GM23338 (cell line): ENCODE results near the gene ZNF532. TPM values are rescaled to one million over a fixed set of nuclear protein-coding genes. Genes with fewer than 3 reads are reported as not detected.

ENCODE experiments used
- ATAC-seq: fragments of 200-7000 bp; cut with Tn5 transposase; 3 replicates; pipeline ENCODE4 v1.9.1; 2020
- DNase-seq: peaks from one replicate; pipeline ENCODE4 v3.0.0-alpha.2; 2015; ENCODE audit warnings: low spot score
- H2AFZ ChIP-seq: fragments of 200-600 bp; sonication (generic); 2 replicates; pipeline ENCODE4 v1.8.0; 2016; ENCODE audit warnings: antibody characterized with exemption, mild to moderate bottlenecking, moderate library complexity
- H3F3A ChIP-seq: fragments of 200-600 bp; sonication (generic); replicated peaks from 2 replicates; pipeline ENCODE4 v1.8.0; 2017; ENCODE audit warnings: antibody characterized with exemption, mixed run types, low read depth
- H3K27ac ChIP-seq: fragments of 200-600 bp; sonication (generic); 2 replicates; pipeline ENCODE4 v1.6.1; 2016; ENCODE audit warnings: low read depth
- H3K27me3 ChIP-seq: fragments of 200-600 bp; sonication (generic); 2 replicates; pipeline ENCODE4 v1.8.0; 2016; ENCODE audit warnings: mild to moderate bottlenecking, mixed run types, moderate library complexity; ENCODE audit not compliant: insufficient read depth
- H3K36me3 ChIP-seq: fragments of 200-600 bp; sonication (generic); 2 replicates; pipeline ENCODE4 v1.8.0; 2016; ENCODE audit warnings: mild to moderate bottlenecking; ENCODE audit not compliant: insufficient read depth
- H3K4me1 ChIP-seq: fragments of 200-600 bp; sonication (generic); 2 replicates; pipeline ENCODE4 v1.8.0; 2016; ENCODE audit warnings: mild to moderate bottlenecking, moderate library complexity; ENCODE audit not compliant: insufficient read depth
- H3K4me2 ChIP-seq: fragments of 200-600 bp; sonication (generic); 2 replicates; pipeline ENCODE4 v1.7.1; 2017; ENCODE audit warnings: mixed run types
- H3K4me3 ChIP-seq: fragments of 200-600 bp; sonication (generic); 2 replicates; pipeline ENCODE4 v1.6.1; 2016; ENCODE audit warnings: mixed run types
- H3K79me2 ChIP-seq: fragments of 200-600 bp; sonication (generic); replicated peaks from 2 replicates; pipeline ENCODE4 v1.8.0; 2017; ENCODE audit warnings: mild to moderate bottlenecking; ENCODE audit not compliant: insufficient read depth
- H3K9me2 ChIP-seq: fragments of 200-600 bp; sonication (generic); 2 replicates; pipeline ENCODE4 v1.8.0; 2017; ENCODE audit not compliant: insufficient read depth
- H4K20me1 ChIP-seq: fragments of 200-600 bp; sonication (generic); replicated peaks from 2 replicates; pipeline ENCODE4 v1.8.0; 2017; ENCODE audit warnings: mild to moderate bottlenecking; ENCODE audit not compliant: insufficient read depth
- H3K27ac Mint-ChIP-seq: 2 replicates; pipeline ENCODE4 v1.8.0; 2020; ENCODE audit warnings: inconsistent platforms, mild to moderate bottlenecking, moderate library complexity, mixed read lengths
- H3K27me3 Mint-ChIP-seq: 3 replicates; pipeline ENCODE4 v1.8.0; 2022; ENCODE audit warnings: low read depth, mild to moderate bottlenecking, moderate library complexity, mixed read lengths, inconsistent platforms; ENCODE audit not compliant: insufficient read depth, poor library complexity
- H3K36me3 Mint-ChIP-seq: 3 replicates; pipeline ENCODE4 v1.8.0; 2021; ENCODE audit warnings: low read depth, mild to moderate bottlenecking, inconsistent platforms, moderate library complexity, mixed read lengths
- H3K4me1 Mint-ChIP-seq: 3 replicates; pipeline ENCODE4 v1.8.0; 2020; ENCODE audit warnings: mild to moderate bottlenecking, inconsistent platforms, mixed read lengths
- H3K4me3 Mint-ChIP-seq: 3 replicates; pipeline ENCODE4 v1.8.0; 2021; ENCODE audit warnings: moderate library complexity, mild to moderate bottlenecking, inconsistent platforms, mixed read lengths
- H3K9me3 Mint-ChIP-seq: 3 replicates; pipeline ENCODE4 v1.8.0; 2020; ENCODE audit warnings: moderate library complexity, mild to moderate bottlenecking, inconsistent platforms, mixed read lengths
- CREB1 ChIP-seq: fragments of 250-450 bp; sonication (Bioruptor Pico); IDR thresholded peaks from 2 replicates; pipeline ENCODE4 v1.5.0; 2020; ENCODE audit warnings: low read depth, mild to moderate bottlenecking, moderate library complexity
- CTCF ChIP-seq, 2 experiments: fragments of 200-600 bp in 1 of 2; sonication (generic) in 1 of 2; conservative IDR thresholded peaks; 2 replicates each; pipeline versions ENCODE4 v1.5.1 to v1.6.1; 2016 to 2017; ENCODE audit warnings: antibody characterized with exemption in 2 of 2, low read depth in 2 of 2, mild to moderate bottlenecking in 2 of 2, moderate library complexity in 1 of 2
- EZH2phosphoT487 ChIP-seq: fragments of 200-600 bp; sonication (generic); IDR thresholded peaks from one replicate; pipeline ENCODE4 v1.8.1; 2018; ENCODE audit warnings: antibody characterized with exemption; ENCODE audit not compliant: unreplicated experiment
- JUNB ChIP-seq: IDR thresholded peaks from one replicate; pipeline ENCODE4 v1.6.1; 2016; ENCODE audit warnings: antibody characterized with exemption; ENCODE audit not compliant: unreplicated experiment
- NANOG ChIP-seq: IDR thresholded peaks from 2 replicates; pipeline ENCODE4 v1.6.1; 2016; ENCODE audit warnings: antibody characterized with exemption, borderline replicate concordance
- REST ChIP-seq: IDR thresholded peaks from one replicate; pipeline ENCODE4 v1.6.1; 2018; ENCODE audit warnings: antibody characterized with exemption; ENCODE audit not compliant: unreplicated experiment
- STAT1 ChIP-seq: IDR thresholded peaks from one replicate; pipeline ENCODE4 v1.6.1; 2016; ENCODE audit warnings: antibody characterized with exemption; ENCODE audit not compliant: unreplicated experiment
- ZNF114 ChIP-seq: fragments of 250-450 bp; sonication (Bioruptor Pico); IDR thresholded peaks from 2 replicates; pipeline ENCODE4 v1.5.0; 2020; ENCODE audit warnings: mild to moderate bottlenecking, moderate library complexity
- ZNF331 ChIP-seq: fragments of 250-450 bp; sonication (Bioruptor Pico); IDR thresholded peaks from 2 replicates; pipeline ENCODE4 v1.5.0; 2020; ENCODE audit warnings: low read depth, mild to moderate bottlenecking, moderate library complexity
- polyA plus RNA-seq: library from polyadenylated mRNA; unstranded; fragments of >200 nt; fragmentation: Nextera tagmentation; extraction: Ambion mirVana; gene quantifications from 2 replicates; pipeline ENCODE4 v1.2.1, GENCODE V29; 2016
- total RNA-seq: library from RNA; depleted of rRNA; stranded (reverse); fragments of >200 nt; shearing (Covaris generic); gene quantifications from 2 replicates; pipeline ENCODE4 v1.2.3, GENCODE V29; 2014
- TF ChIP-seq, protein P1 (sequence below): fragments of 250-450 bp; sonication (Bioruptor Pico); IDR thresholded peaks from 2 replicates; pipeline ENCODE4 v1.5.0; 2020; ENCODE audit warnings: mild to moderate bottlenecking, moderate library complexity

The ZNF532 gene
- total and polyA plus RNA-seq, 2 experiments from 2014 or later: 51.5 to 225 TPM

DNA sequence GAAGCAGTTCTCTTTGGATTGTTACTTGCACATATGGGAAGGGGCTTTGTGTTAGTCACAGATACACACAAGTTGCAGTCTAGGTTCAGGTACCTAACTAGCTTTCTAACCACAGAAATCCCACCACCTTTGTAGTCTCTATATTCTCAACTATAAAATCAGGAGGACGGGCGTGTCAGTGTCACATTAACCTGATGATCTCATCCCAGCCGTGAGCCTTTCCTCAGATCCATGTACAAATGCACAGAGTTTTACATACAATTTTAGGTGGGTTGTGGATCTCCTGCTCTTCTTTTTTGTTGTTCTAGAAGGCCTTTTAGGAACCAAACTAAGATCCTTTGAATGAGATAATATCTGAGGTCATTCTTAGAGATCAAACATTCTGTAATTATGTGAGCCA, 94.0 kb downstream of the ZNF532 start (continued):
- TF ChIP-seq REST: no peak

- H3K27ac Mint-ChIP-seq: peak overlapping the region; percentile 43; the same call in 1 of the 2 replicates
- ATAC-seq (no peak), DNase-seq (no peak)
- peak overlapping the region; percentile 65; the same call in 1 of the 2 replicates for H3K27ac ChIP-seq
- H3K4me1 ChIP-seq: no peaks in the 10 kb centered on the region; the same call in 1 of the 2 replicates
- H3K4me3 Mint-ChIP-seq: no peak overlapping the region
- H2AFZ ChIP-seq: no peak overlapping the region
- H4K20me1 ChIP-seq: peaks cover 21% of the 10 kb centered on the region
- H3K79me2 ChIP-seq: peaks cover 91% of the 10 kb centered on the region
- H3K27me3 ChIP-seq: no peaks in the 10 kb centered on the region
- H3K36me3 ChIP-seq: peaks cover 58% of the 10 kb centered on the region
- H3K9me2 ChIP-seq: no peaks in the 10 kb centered on the region
- peaks cover 26% of the 10 kb centered on the region for H3K27me3 Mint-ChIP-seq
- no peak overlapping the region for H3K4me2 ChIP-seq
- H3K4me3 ChIP-seq: no peak overlapping the region
- H3K4me1 Mint-ChIP-seq: peaks cover 4% of the 10 kb centered on the region; the same call in 2 of the 3 replicates
- no peaks in the 10 kb centered on the region for H3K9me3 Mint-ChIP-seq
- peaks cover 29% of the 10 kb centered on the region; the same call in 1 of the 2 replicates for H3F3A ChIP-seq
- peaks cover 85% of the 10 kb centered on the region for H3K36me3 Mint-ChIP-seq
- TF ChIP-seq CTCF (conservative IDR thresholded peaks at IDR 0.05; ENCODE audit: low read depth in 2 of 2) (no peak), ZNF331 (CRISPR knock-in tag) (no peak), CREB1 (CRISPR knock-in tag) (no peak), NANOG (no peak), JUNB (no peak), ZNF114 (CRISPR knock-in tag) (no peak), STAT1 (no peak), EZH2phosphoT487 (no peak), REST (no peak)
- TF ChIP-seq, protein P1, sequence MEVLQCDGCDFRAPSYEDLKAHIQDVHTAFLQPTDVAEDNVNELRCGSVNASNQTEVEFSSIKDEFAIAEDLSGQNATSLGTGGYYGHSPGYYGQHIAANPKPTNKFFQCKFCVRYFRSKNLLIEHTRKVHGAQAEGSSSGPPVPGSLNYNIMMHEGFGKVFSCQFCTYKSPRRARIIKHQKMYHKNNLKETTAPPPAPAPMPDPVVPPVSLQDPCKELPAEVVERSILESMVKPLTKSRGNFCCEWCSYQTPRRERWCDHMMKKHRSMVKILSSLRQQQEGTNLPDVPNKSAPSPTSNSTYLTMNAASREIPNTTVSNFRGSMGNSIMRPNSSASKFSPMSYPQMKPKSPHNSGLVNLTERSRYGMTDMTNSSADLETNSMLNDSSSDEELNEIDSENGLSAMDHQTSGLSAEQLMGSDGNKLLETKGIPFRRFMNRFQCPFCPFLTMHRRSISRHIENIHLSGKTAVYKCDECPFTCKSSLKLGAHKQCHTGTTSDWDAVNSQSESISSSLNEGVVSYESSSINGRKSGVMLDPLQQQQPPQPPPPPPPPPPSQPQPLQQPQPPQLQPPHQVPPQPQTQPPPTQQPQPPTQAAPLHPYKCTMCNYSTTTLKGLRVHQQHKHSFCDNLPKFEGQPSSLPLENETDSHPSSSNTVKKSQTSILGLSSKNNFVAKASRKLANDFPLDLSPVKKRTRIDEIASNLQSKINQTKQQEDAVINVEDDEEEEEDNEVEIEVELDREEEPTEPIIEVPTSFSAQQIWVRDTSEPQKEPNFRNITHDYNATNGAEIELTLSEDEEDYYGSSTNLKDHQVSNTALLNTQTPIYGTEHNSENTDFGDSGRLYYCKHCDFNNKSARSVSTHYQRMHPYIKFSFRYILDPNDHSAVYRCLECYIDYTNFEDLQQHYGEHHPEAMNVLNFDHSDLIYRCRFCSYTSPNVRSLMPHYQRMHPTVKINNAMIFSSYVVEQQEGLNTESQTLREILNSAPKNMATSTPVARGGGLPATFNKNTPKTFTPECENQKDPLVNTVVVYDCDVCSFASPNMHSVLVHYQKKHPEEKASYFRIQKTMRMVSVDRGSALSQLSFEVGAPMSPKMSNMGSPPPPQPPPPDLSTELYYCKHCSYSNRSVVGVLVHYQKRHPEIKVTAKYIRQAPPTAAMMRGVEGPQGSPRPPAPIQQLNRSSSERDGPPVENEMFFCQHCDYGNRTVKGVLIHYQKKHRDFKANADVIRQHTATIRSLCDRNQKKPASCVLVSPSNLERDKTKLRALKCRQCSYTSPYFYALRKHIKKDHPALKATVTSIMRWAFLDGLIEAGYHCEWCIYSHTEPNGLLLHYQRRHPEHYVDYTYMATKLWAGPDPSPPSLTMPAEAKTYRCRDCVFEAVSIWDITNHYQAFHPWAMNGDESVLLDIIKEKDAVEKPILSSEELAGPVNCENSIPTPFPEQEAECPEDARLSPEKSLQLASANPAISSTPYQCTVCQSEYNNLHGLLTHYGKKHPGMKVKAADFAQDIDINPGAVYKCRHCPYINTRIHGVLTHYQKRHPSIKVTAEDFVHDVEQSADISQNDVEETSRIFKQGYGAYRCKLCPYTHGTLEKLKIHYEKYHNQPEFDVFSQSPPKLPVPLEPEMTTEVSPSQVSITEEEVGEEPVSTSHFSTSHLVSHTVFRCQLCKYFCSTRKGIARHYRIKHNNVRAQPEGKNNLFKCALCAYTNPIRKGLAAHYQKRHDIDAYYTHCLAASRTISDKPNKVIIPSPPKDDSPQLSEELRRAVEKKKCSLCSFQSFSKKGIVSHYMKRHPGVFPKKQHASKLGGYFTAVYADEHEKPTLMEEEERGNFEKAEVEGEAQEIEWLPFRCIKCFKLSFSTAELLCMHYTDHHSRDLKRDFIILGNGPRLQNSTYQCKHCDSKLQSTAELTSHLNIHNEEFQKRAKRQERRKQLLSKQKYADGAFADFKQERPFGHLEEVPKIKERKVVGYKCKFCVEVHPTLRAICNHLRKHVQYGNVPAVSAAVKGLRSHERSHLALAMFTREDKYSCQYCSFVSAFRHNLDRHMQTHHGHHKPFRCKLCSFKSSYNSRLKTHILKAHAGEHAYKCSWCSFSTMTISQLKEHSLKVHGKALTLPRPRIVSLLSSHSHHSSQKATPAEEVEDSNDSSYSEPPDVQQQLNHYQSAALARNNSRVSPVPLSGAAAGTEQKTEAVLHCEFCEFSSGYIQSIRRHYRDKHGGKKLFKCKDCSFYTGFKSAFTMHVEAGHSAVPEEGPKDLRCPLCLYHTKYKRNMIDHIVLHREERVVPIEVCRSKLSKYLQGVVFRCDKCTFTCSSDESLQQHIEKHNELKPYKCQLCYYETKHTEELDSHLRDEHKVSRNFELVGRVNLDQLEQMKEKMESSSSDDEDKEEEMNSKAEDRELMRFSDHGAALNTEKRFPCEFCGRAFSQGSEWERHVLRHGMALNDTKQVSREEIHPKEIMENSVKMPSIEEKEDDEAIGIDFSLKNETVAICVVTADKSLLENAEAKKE: no peak
Observed at GRCh38 chr18:58960508-58960907, 95.8 kb downstream of the ZNF532 start.
